Heart right ventricle (tissue), 16 donors: ENCODE results near the gene RBMS3. TPM values are rescaled to one million over a fixed set of nuclear protein-coding genes. Genes with fewer than 3 reads are reported as not detected.

Source experiments
- ATAC-seq, 8 donors: fragments of 200-7000 bp; cut with Tn5 transposase; one replicate each; pipeline ENCODE4 v1.9.1; 2020; ENCODE audit warnings: mild to moderate bottlenecking in 8 of 8, moderate library complexity in 8 of 8, moderate number of reproducible peaks in 1 of 8
- DNase-seq, 2 donors: peaks; one replicate each; pipeline ENCODE4 v3.0.0-alpha.2; 2020
- H3K27ac ChIP-seq, 10 donors: fragments of 200-600 bp; sonication (generic) in 2 of 10; one replicate each; pipeline versions ENCODE4 v1.5.0 to v1.8.0; 2020 to 2022; ENCODE audit warnings: mild to moderate bottlenecking in 3 of 10
- H3K27me3 ChIP-seq, 7 donors: fragments of 200-600 bp; one replicate each; pipeline ENCODE4 v1.8.0; 2021 to 2022; ENCODE audit warnings: mild to moderate bottlenecking in 2 of 7
- H3K36me3 ChIP-seq, 9 donors: fragments of 200-600 bp; sonication (generic) in 1 of 9; one replicate each; pipeline versions ENCODE4 v1.5.0 to v1.8.0; 2020 to 2022; ENCODE audit warnings: mild to moderate bottlenecking in 2 of 9
- H3K4me1 ChIP-seq, 9 donors: fragments of 200-600 bp; sonication (generic) in 1 of 9; one replicate each; pipeline versions ENCODE4 v1.5.0 to v1.8.0; 2020 to 2022; ENCODE audit warnings: mild to moderate bottlenecking in 4 of 9
- H3K4me3 ChIP-seq, 10 donors: fragments of 200-600 bp; sonication (generic) in 2 of 10; one replicate each; pipeline versions ENCODE4 v1.5.0 to v1.8.0; 2020 to 2022; ENCODE audit warnings: mild to moderate bottlenecking in 7 of 10, moderate library complexity in 2 of 10
- H3K9me3 ChIP-seq, 11 donors: fragments of 200-600 bp in 10 of 11; sonication (generic) in 2 of 11; one replicate each; pipeline versions ENCODE4 v1.5.0 to v1.8.0; 2013 to 2022; ENCODE audit warnings: mild to moderate bottlenecking in 2 of 11, control low read depth in 1 of 11, moderate library complexity in 1 of 11
- CTCF ChIP-seq, 9 donors: fragments of 200-600 bp; sonication (generic) in 2 of 9; IDR thresholded peaks; one replicate each; pipeline versions ENCODE4 v1.5.0 to v1.8.0; 2021 to 2022; ENCODE audit warnings: antibody characterized with exemption in 9 of 9, mild to moderate bottlenecking in 5 of 9, moderate library complexity in 1 of 9
- WGBS, 2 donors: extraction: QIAGEN DNeasy Blood & Tissue Kit; methylation state at CpG; one replicate each; pipeline ENCODE4 v1.1.7; 2013; ENCODE audit warnings: inconsistent platforms in 1 of 2; 5-methylcytosine and 5-hydroxymethylcytosine counted together
- intact Hi-C, 10 donors: fragments of 100-400 bp; cut with DNase I; formaldehyde crosslinking; loops; one replicate each; pipeline versions ENCODE4 v1.11.1 to v1.14.2; 2022
- polyA plus RNA-seq, 2 donors: library from polyadenylated mRNA; stranded (reverse); fragments of 200-250 nt; gene quantifications; one replicate each; pipeline ENCODE4 v1.2.3, GENCODE V29; 2013
- total RNA-seq, 10 donors: library from RNA; stranded (reverse); fragmentation: NEBNext Ultra II Directional in 3 of 10; extraction: Animal tissue kit (Norgen Biotek cat#: 25700) in 3 of 10; gene quantifications; one replicate each; pipeline versions ENCODE4 v1.2.1 to v1.2.4, GENCODE V29; 2021 to 2023
- donor health status: Arrhythmogenic right ventricular cardiomyopathy.
- donor health status: ischemic (EF 13 %, LVEDD 7.1; RV severe dilation, severe dysfunction).
- donor health status: healthy with polysubstance abuse.
- donor health status: DM: no; HTN: yes; CAD: no.
- donor health status: DM: no; HTN: no; CAD: no.
- donor health status: ischemic (EF 25% LVEDD 6.9; RV normal size, moderate dysfunction).
- donor health status: ischemic (EF 25% LVEDD 5.7; RV mildly dilated, moderate dysfunction).
- donor health status: healthy.
- donor health status: DM: yes; HTN: yes; CAD: no.
- donor health status: Ischemic cardiomyopathy.
- donor health status: ischemic (EF 35%, LVEDD 5.7; RV mildly dilated, moderate dysfunction).
- donor health status: nonischemic (EF 11% LVEDD 7.7; RV severe dilation, severe dysfunction).
- donor health status: DM: yes; HTN: yes; CAD: no.
- donor health status: PGD.
- donor health status: ischemic (EF 29% LVEDD 5.4; RV normal size, mild dysfunction).
- donor health status: nonischemic (EF 23%, LVEDD 6.1; RV moderate dilation, normal function).

RBMS3 gene
- total and polyA plus RNA-seq, 12 donors = 3.2 to 41.1 (median 26.4) TPM

- Histone ChIP-seq H3K4me1 (peaks cover 0 to 23% (median 8%) of the 10 kb centered on the region in 9 donors), H3K9me3 (peaks cover 0 to 16% (median 0%) of the 10 kb centered on the region in 11 donors), H3K27ac (no peak overlapping the region), H3K36me3 (no peaks in the 10 kb centered on the region), H3K4me3 (no peak overlapping the region), H3K27me3 (no peaks in the 10 kb centered on the region)
- intact Hi-C loops = no loop called here
- ATAC-seq (no peak), DNase-seq (no peak)
- TF ChIP-seq CTCF (IDR thresholded peaks at IDR 0.05) = no peak
- 98 to 99% methylated on average over 3 of the region's 3 CpGs for WGBS, 2 donors
These were observed 116.5 kb downstream of the RBMS3 start for GRCh38 chr3:29397406-29397805.

GRCh38 chr3:29398787-29399186, 117.9 kb downstream of the RBMS3 start:
- no peaks in the 10 kb centered on the region for H3K36me3 ChIP-seq
- DNase-seq (no peak), ATAC-seq (peak in 1 of 8 donors; percentile 26)
- no peaks in the 10 kb centered on the region for H3K27me3 ChIP-seq
- 48 to 61% methylated on average over 4 of the region's 4 CpGs for WGBS, 2 donors
- peaks cover 0 to 27% (median 10%) of the 10 kb centered on the region in 9 donors for H3K4me1 ChIP-seq
- H3K4me3 ChIP-seq = no peak overlapping the region
- intact Hi-C loops = no loop called here
- TF ChIP-seq CTCF (IDR thresholded peaks at IDR 0.05) = no peak
- H3K9me3 ChIP-seq = peaks cover 0 to 8% (median 0%) of the 10 kb centered on the region in 11 donors
- H3K27ac ChIP-seq = peak overlapping the region in 1 of 10 donors; percentile 10

DNA sequence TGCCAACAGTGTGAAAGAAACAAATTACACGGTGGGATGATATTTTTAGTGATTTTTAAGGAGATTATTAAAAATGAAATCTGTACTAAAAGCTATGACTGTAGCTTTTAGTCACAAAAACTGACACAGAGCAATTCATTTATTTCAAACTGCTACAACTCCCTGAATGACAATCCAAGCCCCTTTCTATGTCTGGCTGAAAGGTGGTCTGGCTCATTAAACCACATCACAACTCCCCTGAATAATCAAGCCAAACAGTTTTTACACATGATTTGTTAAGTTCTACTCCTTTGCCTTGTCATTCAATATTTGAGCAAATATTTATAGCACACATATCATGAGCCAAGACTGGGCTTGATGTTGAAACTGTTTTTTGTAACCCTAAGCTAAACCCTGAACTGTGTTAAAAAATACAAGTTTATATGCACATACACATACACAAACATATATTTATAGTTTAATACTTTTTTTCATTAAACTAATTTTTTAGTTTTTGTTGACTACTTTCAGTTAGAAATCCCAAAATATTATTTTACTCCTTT, 125.5 kb downstream of the RBMS3 start:
- no peaks in the 10 kb centered on the region for H3K27me3 ChIP-seq
- no peak overlapping the region for H3K4me3 ChIP-seq
- intact Hi-C loops = no loop called here
- H3K4me1 ChIP-seq = peaks cover 2 to 79% (median 50%) of the 10 kb centered on the region in 9 donors
- WGBS, 2 donors = 22 to 54% methylated on average over 1 of the region's 1 CpG
- no peaks in the 10 kb centered on the region for H3K9me3 ChIP-seq
- no peak overlapping the region for H3K27ac ChIP-seq
- no peak for TF ChIP-seq CTCF (IDR thresholded peaks at IDR 0.05)
- ATAC-seq (no peak), DNase-seq (no peak)
- no peaks in the 10 kb centered on the region for H3K36me3 ChIP-seq

- intact Hi-C loops = no loop called here
- DNase-seq = no peak
- Histone ChIP-seq H3K27ac (no peak overlapping the region), H3K36me3 (no peaks in the 10 kb centered on the region), H3K9me3 (no peaks in the 10 kb centered on the region), H3K27me3 (no peaks in the 10 kb centered on the region), H3K4me1 (peaks cover 5 to 81% (median 64%) of the 10 kb centered on the region in 9 donors), H3K4me3 (no peak overlapping the region)
- ATAC-seq = no peak
- no peak for TF ChIP-seq CTCF (IDR thresholded peaks at IDR 0.05)
- 89 to 90% methylated on average over 3 of the region's 3 CpGs for WGBS, 2 donors
These were observed 127.8 kb downstream of the RBMS3 start for GRCh38 chr3:29408676-29409075.
